Measurements from ENCODE around the gene PLXNA2. TPM values are rescaled to one million over a fixed set of nuclear protein-coding genes. Genes with fewer than 3 reads are reported as not detected.

The PLXNA2 gene
- total and polyA plus RNA-seq, 2 of the 8 experiments (the other 6 are each of a cell fraction or from before 2014, with no cell fraction given), result 0.33 to 1.5 TPM

GRCh38 chr1:208145167-208145566 lies 99.0 kb downstream of the PLXNA2 start:
- Histone ChIP-seq H2AK5ac (ENCODE audit: low read depth, low read length) (no peak overlapping the region), H4K91ac (replicated peaks; ENCODE audit: insufficient read length, low read length) (no peak overlapping the region), H2BK120ac (replicated peaks; ENCODE audit: low read depth, low read length) (no peak overlapping the region), H4K5ac (ENCODE audit: insufficient read length, low read depth, low read length) (no peak overlapping the region), H3K56ac (replicated peaks; ENCODE audit: insufficient read length, low read depth, low read length) (no peak overlapping the region), H2BK15ac (ENCODE audit: low read length) (no peak overlapping the region), H3K4me1 (replicated peaks in 1 of 4; ENCODE audit: control insufficient read depth in 3 of 4, insufficient read depth in 4 of 4, low read length in 3 of 4) (peaks cover 0 to 16% (median 6%) of the 10 kb centered on the region in 4 experiments; a peak in 4 of 7 replicates), H3K18ac (ENCODE audit: extremely low read depth, low read length) (no peak overlapping the region), H3K23ac (ENCODE audit: insufficient read length) (no peak overlapping the region), H3K14ac (ENCODE audit: insufficient read length) (no peak overlapping the region), H3K79me1 (ENCODE audit: low read depth, low read length) (no peaks in the 10 kb centered on the region), H3K36me3 (ENCODE audit: control insufficient read depth in 2 of 4, insufficient read depth in 4 of 4, low read length in 3 of 4) (no peaks in the 10 kb centered on the region), H3K27ac (ENCODE audit: low read depth, low read length) (no peak overlapping the region), H3K4me2 (ENCODE audit: insufficient read depth in 1 of 2, low read depth in 2 of 2, low read length in 2 of 2) (no peak overlapping the region), H3K9ac (replicated peaks in 1 of 4; ENCODE audit: extremely low read depth in 1 of 4, low read depth in 3 of 4, low read length in 3 of 4) (no peak overlapping the region), H3K79me2 (ENCODE audit: control insufficient read depth in 1 of 2, insufficient read depth in 2 of 2, low read length in 2 of 2) (no peaks in the 10 kb centered on the region), H3K27me3 (replicated peaks in 1 of 4; ENCODE audit: control insufficient read depth in 3 of 4, extremely low read depth in 1 of 4, insufficient read depth in 3 of 4, low read length in 3 of 4) (no peaks in the 10 kb centered on the region), H2BK12ac (ENCODE audit: low read depth, low read length) (no peak overlapping the region), H2BK5ac (ENCODE audit: low read depth, low read length) (no peak overlapping the region), H3K23me2 (ENCODE audit: low read depth, low read length) (peaks cover 8% of the 10 kb centered on the region; the same call in 1 of the 2 replicates), H3K9me3 (ENCODE audit: insufficient read depth in 2 of 2, low read depth in 1 of 2, low read length in 1 of 2) (no peaks in the 10 kb centered on the region), H3K4me3 (ENCODE audit: extremely low read depth in 1 of 4, insufficient read depth in 2 of 4, low read depth in 3 of 4, low read length in 4 of 4) (no peak overlapping the region), H4K8ac (ENCODE audit: extremely low read depth, insufficient read depth, low read length) (no peak overlapping the region), H3K4ac (replicated peaks; ENCODE audit: insufficient read length, low read depth, low read length) (no peak overlapping the region), H4K20me1 (replicated peaks in 1 of 2; ENCODE audit: control insufficient read depth in 1 of 2, insufficient read depth in 2 of 2, low read length in 2 of 2) (peaks cover 0 to 6% of the 10 kb centered on the region in 2 experiments), H2BK20ac (ENCODE audit: low read length) (no peak overlapping the region), H2AFZ (ENCODE audit: low read length) (no peak overlapping the region)
- no peak for TF ChIP-seq POLR2AphosphoS5 (IDR thresholded peaks at IDR 0.05; ENCODE audit: low read depth, low read length)
- no peak for TF ChIP-seq GABPA (IDR thresholded peaks at IDR 0.05; ENCODE audit: borderline replicate concordance, insufficient read depth, low read length)
- TF ChIP-seq GTF2F1 (IDR thresholded peaks at IDR 0.05; ENCODE audit: borderline replicate concordance, low read depth, low read length), result no peak
- TF ChIP-seq KDM1A (IDR thresholded peaks at IDR 0.05; ENCODE audit: borderline replicate concordance, low read length), result no peak
- TF ChIP-seq SIX5 (IDR thresholded peaks at IDR 0.05; ENCODE audit: low read depth, low read length), result no peak
- TF ChIP-seq EGR1 (IDR thresholded peaks at IDR 0.05; ENCODE audit: borderline replicate concordance, low read depth, low read length), result no peak
- 52% methylated on average over 3 of the region's 3 CpGs; no CpG with 5 or more reads in 1 of the 2 experiments for WGBS, 2 experiments (ENCODE audit: extremely low coverage in 1 of 2, insufficient coverage in 1 of 2, insufficient read length in 1 of 2, insufficient replicate concordance in 2 of 2, low coverage in 1 of 2, low lambda C conversion rate in 2 of 2, missing lambda C conversion rate in 1 of 2)
- DNase-seq (ENCODE audit: low read depth in 1 of 2, low spot score in 2 of 2) (no peak), FAIRE-seq (no peak)
- ChIA-PET CTCF (ENCODE audit: partially characterized antibody) (interaction anchor here (0.7 to 9.6 kb wide), 6 partner anchors 13 to 123 kb away, joined by 3 to 82 read pairs (median 3); no protein-coding TSS in a partner anchor), POLR2A (ENCODE audit: partially characterized antibody) (interaction anchor here (1.0 kb wide), 1 partner anchor 13 kb away, joined by 3 read pairs; no protein-coding TSS in a partner anchor)
